ENCODE data around the gene COL9A3.

Gene COL9A3

GRCh38 chr20:62834967-62835730 is 18.3 kb downstream of the COL9A3 start:
- Histone ChIP-seq H3K4me2 (ENCODE audit: low read length) (no peak overlapping the region), H3K27me3 (ENCODE audit: control insufficient read depth, insufficient read depth, low read length) (no peaks in the 10 kb centered on the region), H3K4me1 (no peaks in the 10 kb centered on the region), H3K9me3 (ENCODE audit: control insufficient read depth, low read length) (no peaks in the 10 kb centered on the region), H2AFZ (no peak overlapping the region), H3K9ac (no peak overlapping the region), H3K36me3 (ENCODE audit: control insufficient read depth, insufficient read depth, low read length) (no peaks in the 10 kb centered on the region), H3K79me2 (no peaks in the 10 kb centered on the region), H3K4me3 (ENCODE audit: low read depth, low read length) (no peak overlapping the region), H3K27ac (no peak overlapping the region)
- TF ChIP-seq CTCF (IDR thresholded peaks at IDR 0.05): no peak

GRCh38 chr20:62835931-62836861 is 19.3 kb downstream of the COL9A3 start:
- Histone ChIP-seq H3K27me3 (ENCODE audit: control insufficient read depth, insufficient read depth, low read length) (no peaks in the 10 kb centered on the region), H3K79me2 (no peaks in the 10 kb centered on the region), H3K9me3 (ENCODE audit: control insufficient read depth, low read length) (no peaks in the 10 kb centered on the region), H2AFZ (no peak overlapping the region), H3K4me3 (ENCODE audit: low read depth, low read length) (no peak overlapping the region), H3K36me3 (ENCODE audit: control insufficient read depth, insufficient read depth, low read length) (no peaks in the 10 kb centered on the region), H3K4me2 (ENCODE audit: low read length) (no peak overlapping the region), H3K9ac (no peak overlapping the region), H3K27ac (no peak overlapping the region), H3K4me1 (no peaks in the 10 kb centered on the region)
- no peak for TF ChIP-seq CTCF (IDR thresholded peaks at IDR 0.05)

DNA sequence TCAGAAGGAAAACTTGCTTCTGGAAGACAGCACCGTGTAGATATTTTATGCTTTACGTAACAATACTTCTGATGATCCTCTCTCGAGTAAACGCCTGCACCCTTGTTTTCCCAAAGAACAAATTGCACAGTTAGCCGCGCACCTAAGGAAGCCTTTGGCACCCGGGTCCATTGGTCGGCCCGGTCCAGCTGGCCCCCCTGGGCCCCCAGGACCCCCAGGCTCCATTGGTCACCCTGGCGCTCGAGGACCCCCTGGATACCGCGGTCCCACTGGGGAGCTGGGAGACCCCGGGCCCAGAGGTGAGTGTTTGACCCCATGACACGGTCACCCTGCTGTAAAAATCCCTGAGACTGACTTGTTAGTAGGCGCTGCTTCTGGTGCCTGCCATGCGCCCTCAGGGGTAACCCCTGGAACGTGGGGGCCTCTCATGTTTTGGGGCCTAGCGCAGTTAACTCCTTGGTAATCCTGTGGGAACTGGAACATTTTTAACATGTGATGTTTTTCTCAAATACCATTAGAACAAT is 20.2 kb downstream of the COL9A3 start:
- Histone ChIP-seq H3K9ac (no peak overlapping the region), H3K27ac (no peak overlapping the region), H3K4me2 (ENCODE audit: low read length) (no peak overlapping the region), H2AFZ (no peak overlapping the region), H3K9me3 (ENCODE audit: control insufficient read depth, low read length) (no peaks in the 10 kb centered on the region), H3K79me2 (no peaks in the 10 kb centered on the region), H3K4me3 (ENCODE audit: low read depth, low read length) (no peak overlapping the region), H3K4me1 (no peaks in the 10 kb centered on the region), H3K36me3 (ENCODE audit: control insufficient read depth, insufficient read depth, low read length) (no peaks in the 10 kb centered on the region), H3K27me3 (ENCODE audit: control insufficient read depth, insufficient read depth, low read length) (no peaks in the 10 kb centered on the region)
- TF ChIP-seq CTCF (IDR thresholded peaks at IDR 0.05): no peak

DNA sequence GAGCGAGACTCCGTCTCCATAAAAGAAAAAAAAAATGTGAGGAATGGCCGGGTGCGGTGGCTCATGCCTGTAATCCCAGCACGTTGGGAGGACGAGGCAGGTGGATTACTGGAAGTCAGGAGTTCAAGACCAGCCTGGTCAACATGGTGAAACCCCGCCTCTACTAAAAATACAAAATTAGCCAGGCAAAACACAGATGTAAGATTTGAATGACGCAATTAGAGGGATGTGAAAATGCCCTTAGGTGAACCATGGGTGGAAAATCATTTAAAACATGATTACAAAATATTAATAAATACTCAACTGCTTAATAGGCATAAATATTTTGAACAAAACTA is 20.9 kb downstream of the COL9A3 start:
- H3K4me1 ChIP-seq: no peaks in the 10 kb centered on the region
- no peak overlapping the region for H2AFZ ChIP-seq
- no peaks in the 10 kb centered on the region for H3K27me3 ChIP-seq (ENCODE audit: control insufficient read depth, insufficient read depth, low read length)
- no peak overlapping the region for H3K4me2 ChIP-seq (ENCODE audit: low read length)
- TF ChIP-seq CTCF (IDR thresholded peaks at IDR 0.05): no peak
- H3K36me3 ChIP-seq (ENCODE audit: control insufficient read depth, insufficient read depth, low read length): no peaks in the 10 kb centered on the region
- no peak overlapping the region for H3K9ac ChIP-seq
- no peak overlapping the region for H3K4me3 ChIP-seq (ENCODE audit: low read depth, low read length)
- H3K79me2 ChIP-seq: no peaks in the 10 kb centered on the region
- no peak overlapping the region for H3K27ac ChIP-seq
- no peaks in the 10 kb centered on the region for H3K9me3 ChIP-seq (ENCODE audit: control insufficient read depth, low read length)

Measured in parathyroid adenoma (tissue), 2 donors.